Epithelial cell of proximal tubule (primary cell): ENCODE measurements around the gene AKR7A3. TPM values are rescaled to one million over a fixed set of nuclear protein-coding genes. Genes with fewer than 3 reads are reported as not detected.
"Not testable (repeated sequence)": the region's sequence is repeated elsewhere in the genome, so short reads cannot be mapped to it uniquely, and the experiment has no call there.

ENCODE experiments used
- DNase-seq: peaks from one replicate; pipeline ENCODE4 v3.0.0-alpha.2; 2011; ENCODE audit warnings: low read depth
- H3K4me3 ChIP-seq: 2 replicates; pipeline ENCODE4 v1.5.1; 2011; ENCODE audit warnings: low read depth, mild to moderate bottlenecking, low read length
- CTCF ChIP-seq: conservative IDR thresholded peaks from 2 replicates; pipeline ENCODE4 v1.5.1; 2012; ENCODE audit warnings: low read depth, mild to moderate bottlenecking, low read length
- total RNA-seq: library from RNA; depleted of rRNA; stranded (reverse); fragments of >200 nt; gene quantifications from 2 replicates; pipeline ENCODE4 v1.2.3, GENCODE V29; 2015

The AKR7A3 gene
- total RNA-seq, 1 donor from 2014 or later = 1.3 TPM

DNA sequence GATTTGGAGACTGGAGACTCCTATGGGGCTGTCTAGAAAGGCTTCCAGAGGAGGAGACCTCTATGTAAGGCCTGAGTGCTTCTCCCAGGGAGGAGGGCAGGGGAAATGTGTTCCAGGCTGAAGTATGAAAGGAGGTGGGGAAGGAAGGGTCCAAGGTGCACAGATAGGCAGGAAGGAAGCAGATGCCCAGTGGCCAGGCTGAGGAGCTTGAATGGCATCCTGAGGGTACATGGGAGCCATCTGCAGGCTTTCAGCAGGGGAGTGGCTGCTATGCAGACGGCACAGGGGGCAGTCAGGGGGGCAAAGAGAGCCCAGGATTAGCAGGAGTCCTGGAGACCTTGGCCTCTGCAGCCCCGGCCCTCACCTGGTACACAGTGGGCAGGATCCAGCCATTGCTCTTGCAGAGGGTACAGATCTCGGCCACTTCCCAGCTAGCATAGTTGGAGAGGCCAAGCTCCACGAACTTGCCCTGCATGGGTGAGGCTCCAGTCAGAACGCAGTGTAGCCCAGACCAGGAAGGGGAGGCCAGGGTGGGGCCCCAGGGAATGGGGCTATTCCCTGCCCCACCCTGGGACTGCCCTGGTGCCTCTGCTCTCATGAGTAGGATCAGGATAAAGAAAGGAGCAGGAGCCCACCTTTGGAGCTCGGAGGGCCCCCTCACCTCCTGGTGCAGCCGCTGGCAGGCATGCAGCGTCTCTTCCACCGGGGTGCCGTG is 19.4 kb upstream of the AKR7A3 start:
- TF ChIP-seq CTCF = no peak
- DNase-seq = no peak
- H3K4me3 ChIP-seq = no peak overlapping the region

GRCh38 chr1:19306941-19307340 is 18.4 kb upstream of the AKR7A3 start:
- no peak for TF ChIP-seq CTCF
- no peak for DNase-seq
- H3K4me3 ChIP-seq = no peak overlapping the region

GRCh38 chr1:19305880-19306279 is 17.3 kb upstream of the AKR7A3 start:
- no peak for DNase-seq
- no peak overlapping the region for H3K4me3 ChIP-seq
- no peak for TF ChIP-seq CTCF

GRCh38 chr1:19304081-19304480 is 15.5 kb upstream of the AKR7A3 start:
- H3K4me3 ChIP-seq = not testable (repeated sequence)

DNA sequence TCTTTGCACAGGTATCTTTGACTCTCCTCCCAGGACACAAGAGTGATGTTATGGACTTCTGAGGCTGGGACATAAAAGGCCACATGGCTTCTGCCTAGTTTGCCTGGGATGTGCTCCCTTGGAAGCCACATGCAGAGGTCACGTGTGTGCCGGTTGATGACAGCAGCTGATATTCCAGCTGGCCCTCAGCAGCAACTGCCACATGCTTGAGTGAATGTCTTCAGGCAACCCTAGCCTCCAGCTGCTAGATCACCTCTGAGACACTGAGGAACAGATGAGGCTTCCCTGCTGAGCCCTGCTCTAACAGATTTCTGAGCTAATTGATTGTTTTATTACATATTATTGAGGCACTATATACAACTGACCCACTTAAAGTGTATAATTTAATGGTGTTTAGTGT is 11.6 kb upstream of the AKR7A3 start:
- no peak for TF ChIP-seq CTCF
- no peak for DNase-seq
- no peak overlapping the region for H3K4me3 ChIP-seq

More at GRCh38 chr1:19304081-19304480, 15.5 kb upstream of the AKR7A3 start:
- not testable (repeated sequence) for DNase-seq

DNA sequence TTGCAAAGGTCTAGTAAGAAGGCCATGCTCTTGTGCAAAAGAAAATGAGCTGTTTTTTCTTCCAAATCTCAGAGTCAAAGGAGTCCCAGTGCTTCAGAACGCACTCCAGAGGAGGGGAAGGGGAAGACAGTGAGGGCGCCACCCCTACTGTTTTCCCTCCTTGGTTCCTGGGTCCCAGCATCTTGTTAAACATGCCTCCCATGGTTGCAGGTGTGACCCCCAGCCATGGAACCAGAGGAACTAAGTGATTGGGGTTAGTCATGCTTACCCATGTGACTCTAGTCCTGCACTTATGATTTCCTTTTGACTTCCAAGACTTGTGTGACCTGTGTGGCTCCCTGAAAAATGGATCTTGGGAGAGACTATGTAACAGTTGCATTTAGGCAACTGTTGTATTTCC is 6.1 kb upstream of the AKR7A3 start:
- TF ChIP-seq CTCF = no peak
- no peak overlapping the region for H3K4me3 ChIP-seq
- DNase-seq = no peak

GRCh38 chr1:19289244-19289643 is 674 bp upstream of the AKR7A3 start:
- no peak for DNase-seq
- TF ChIP-seq CTCF = no peak
- H3K4me3 ChIP-seq = peak overlapping the region; percentile 60
